HCT116 (cell line): Measurements from ENCODE around the gene FAM167B. TPM values are rescaled to one million over a fixed set of nuclear protein-coding genes. Genes with fewer than 3 reads are reported as not detected.

ENCODE experiments used
- ATAC-seq: fragments of 200-7000 bp; cut with Tn5 transposase; 2 replicates; pipeline ENCODE4 v1.9.1; 2020; ENCODE audit warnings: mild to moderate bottlenecking, moderate library complexity
- BruUV-seq: library from RNA; stranded (reverse); fragments of 400-500 nt; replicated peaks from 2 replicates; lab custom pipeline; 2021; lab: Mats Ljungman, UMichigan
- CTCF ChIA-PET: fragments of 300-600 bp; sonication (Branson Sonifier 250); formaldehyde crosslinking; loops from one replicate; lab custom pipeline; 2021; ENCODE audit warnings: antibody characterized with exemption; lab: Charles Lee
- POLR2A ChIA-PET: fragments of 300-600, 350-600 bp; sonication (Branson Sonifier 250); formaldehyde crosslinking; loops from one replicate; lab custom pipeline; 2021; ENCODE audit warnings: antibody characterized with exemption; lab: Charles Lee
- RAD21 ChIA-PET, 2 experiments: fragments of 300-600 bp; sonication (Branson Sonifier 250); formaldehyde crosslinking; loops; one replicate each; lab custom pipeline; 2023; ENCODE audit warnings: low total read pairs in 2 of 2; ENCODE audit not compliant: uncharacterized antibody in 2 of 2, unreplicated experiment in 2 of 2, low non-redundant PET in 1 of 2; lab: Charles Lee
- DNase-seq: peaks from one replicate; pipeline ENCODE4 v3.0.0-alpha.2; 2010; ENCODE audit warnings: low read depth, low spot score
- H2AFZ ChIP-seq: fragments of 200-600 bp; shearing (Covaris generic), sonication (generic); 2 replicates; pipeline ENCODE4 v1.6.1; 2017; ENCODE audit warnings: low read depth, mixed run types, mixed read lengths, antibody characterized with exemption, low read length; ENCODE audit not compliant: poor library complexity, severe bottlenecking
- H3K27ac ChIP-seq: 2 replicates; pipeline ENCODE4 v1.5.1; 2012; ENCODE audit warnings: low read depth, low read length
- H3K27me3 ChIP-seq: fragments of 200-600 bp; sonication (generic); 2 replicates; pipeline ENCODE4 v1.6.1; 2016; ENCODE audit warnings: mixed run types, low read length, mixed read lengths; ENCODE audit not compliant: insufficient read depth
- H3K36me3 ChIP-seq, 2 experiments: fragments of 200-500 bp in 1 of 2; fragments of 200-600 bp in 1 of 2; sonication (Bioruptor generic) in 1 of 2; sonication (generic) in 1 of 2; 2 replicates each; pipeline versions ENCODE4 v1.5.1 to v1.6.1; 2014 to 2016; ENCODE audit warnings: low read length in 2 of 2, inconsistent platforms in 1 of 2, mixed read lengths in 1 of 2, mixed run types in 1 of 2; ENCODE audit not compliant: insufficient read depth in 2 of 2, control insufficient read depth in 1 of 2
- H3K4me1 ChIP-seq, 2 experiments: fragments of 200-600 bp in 1 of 2; sonication (generic) in 1 of 2; 2 replicates each; pipeline versions ENCODE4 v1.5.1 to v1.6.1; 2012 to 2017; ENCODE audit warnings: low read length in 2 of 2, inconsistent platforms in 1 of 2, mild to moderate bottlenecking in 1 of 2, mixed read lengths in 1 of 2, mixed run types in 1 of 2, moderate library complexity in 1 of 2; ENCODE audit not compliant: insufficient read depth in 2 of 2, control insufficient read depth in 1 of 2
- H3K4me2 ChIP-seq: fragments of 200-600 bp; sonication (generic); 2 replicates; pipeline ENCODE4 v1.6.1; 2017; ENCODE audit warnings: mixed run types, low read length, mixed read lengths
- H3K4me3 ChIP-seq, 2 experiments: fragments of 200-600 bp in 1 of 2; sonication (generic) in 1 of 2; replicated peaks in 1 of 2; 2 replicates each; pipeline ENCODE4 v1.5.1; 2011 to 2016; ENCODE audit warnings: low read length in 2 of 2, control low read depth in 1 of 2, low read depth in 1 of 2, mild to moderate bottlenecking in 1 of 2, mixed read lengths in 1 of 2, mixed run types in 1 of 2
- H3K79me2 ChIP-seq: fragments of 200-600 bp; sonication (generic); 2 replicates; pipeline ENCODE4 v1.6.1; 2017; ENCODE audit warnings: mild to moderate bottlenecking, mixed run types, low read length, moderate library complexity, mixed read lengths; ENCODE audit not compliant: insufficient read depth
- H3K9ac ChIP-seq: fragments of 200-600 bp; sonication (generic); 2 replicates; pipeline ENCODE4 v1.6.1; 2016; ENCODE audit warnings: low read length, mixed read lengths
- H3K9me2 ChIP-seq: fragments of 200-600 bp; sonication (generic), shearing (Covaris generic); 2 replicates; pipeline ENCODE4 v1.6.1; 2017; ENCODE audit warnings: mixed run types, mild to moderate bottlenecking, moderate library complexity; ENCODE audit not compliant: insufficient read depth
- H3K9me3 ChIP-seq, 2 experiments: fragments of 200-500 bp in 1 of 2; fragments of 200-600 bp in 1 of 2; sonication (Bioruptor generic) in 1 of 2; sonication (generic) in 1 of 2; 2 replicates each; pipeline ENCODE4 v1.6.1; 2014 to 2017; ENCODE audit warnings: low read length in 2 of 2, mixed read lengths in 2 of 2, inconsistent platforms in 1 of 2, low read depth in 1 of 2, mild to moderate bottlenecking in 1 of 2, mixed run types in 1 of 2, moderate library complexity in 1 of 2; ENCODE audit not compliant: control insufficient read depth in 1 of 2, insufficient read depth in 1 of 2
- H4K20me1 ChIP-seq: fragments of 200-600 bp; sonication (generic), shearing (Covaris generic); 2 replicates; pipeline ENCODE4 v1.6.1; 2017; ENCODE audit warnings: mixed run types, mild to moderate bottlenecking, moderate library complexity; ENCODE audit not compliant: insufficient read depth
- CBX3 ChIP-seq: IDR thresholded peaks from 2 replicates; pipeline ENCODE4 v1.6.1; 2012; ENCODE audit warnings: low read depth
- EGR1 ChIP-seq: IDR thresholded peaks from 2 replicates; pipeline ENCODE4 v1.6.1; 2012; ENCODE audit warnings: low read depth
- ELF1 ChIP-seq: IDR thresholded peaks from 2 replicates; pipeline ENCODE4 v1.6.1; 2012; ENCODE audit warnings: low read depth, borderline replicate concordance
- EZH2phosphoT487 ChIP-seq: fragments of 200-600 bp; IDR thresholded peaks from 2 replicates; pipeline ENCODE4 v1.6.1; 2018; ENCODE audit warnings: antibody characterized with exemption, borderline replicate concordance
- JUND ChIP-seq: IDR thresholded peaks from 2 replicates; pipeline ENCODE4 v1.6.1; 2012
- POLR2A ChIP-seq: IDR thresholded peaks from 2 replicates; pipeline ENCODE4 v1.7.0; 2011; ENCODE audit warnings: borderline replicate concordance; ENCODE audit not compliant: insufficient read depth, insufficient read length; ENCODE audit errors: extremely low read depth
- POLR2AphosphoS5 ChIP-seq: IDR thresholded peaks from 2 replicates; pipeline ENCODE4 v1.6.1; 2011; ENCODE audit warnings: mild to moderate bottlenecking, low read depth, low read length, moderate library complexity
- SP1 ChIP-seq: IDR thresholded peaks from 2 replicates; pipeline ENCODE4 v1.6.1; 2012; ENCODE audit warnings: low read depth
- TCF7L2 ChIP-seq: IDR thresholded peaks from 2 replicates; pipeline ENCODE4 v1.7.0; 2011; ENCODE audit warnings: borderline replicate concordance, inconsistent platforms; ENCODE audit not compliant: insufficient read depth, insufficient read length; ENCODE audit errors: extremely low read depth
- YY1 ChIP-seq: IDR thresholded peaks from 2 replicates; pipeline ENCODE4 v1.6.1; 2011; ENCODE audit warnings: low read length, low read depth, moderate library complexity, mild to moderate bottlenecking; ENCODE audit not compliant: insufficient replicate concordance; ENCODE audit errors: extremely low read depth
- ZFX ChIP-seq: fragments of 450-650 bp; IDR thresholded peaks from 2 replicates; pipeline ENCODE4 v1.6.1; 2017
- intact Hi-C: fragments of 100-400 bp; cut with micrococcal nuclease; formaldehyde crosslinking; loops from 2 replicates; pipeline ENCODE4 v1.10.0; 2022
- total RNA-seq: library from RNA; stranded (reverse); gene quantifications from one replicate; pipeline ENCODE4 v1.2.1, GENCODE V29; 2021; ENCODE audit not compliant: unreplicated experiment
- TF ChIP-seq, protein P1 (sequence below): IDR thresholded peaks from 2 replicates; pipeline ENCODE4 v1.6.1; 2012
- TF ChIP-seq, protein P2 (sequence below): IDR thresholded peaks from 2 replicates; pipeline ENCODE4 v1.6.1; 2012

Gene FAM167B
- total RNA-seq, 1 experiment from 2014 or later, result 0.42 TPM

DNA sequence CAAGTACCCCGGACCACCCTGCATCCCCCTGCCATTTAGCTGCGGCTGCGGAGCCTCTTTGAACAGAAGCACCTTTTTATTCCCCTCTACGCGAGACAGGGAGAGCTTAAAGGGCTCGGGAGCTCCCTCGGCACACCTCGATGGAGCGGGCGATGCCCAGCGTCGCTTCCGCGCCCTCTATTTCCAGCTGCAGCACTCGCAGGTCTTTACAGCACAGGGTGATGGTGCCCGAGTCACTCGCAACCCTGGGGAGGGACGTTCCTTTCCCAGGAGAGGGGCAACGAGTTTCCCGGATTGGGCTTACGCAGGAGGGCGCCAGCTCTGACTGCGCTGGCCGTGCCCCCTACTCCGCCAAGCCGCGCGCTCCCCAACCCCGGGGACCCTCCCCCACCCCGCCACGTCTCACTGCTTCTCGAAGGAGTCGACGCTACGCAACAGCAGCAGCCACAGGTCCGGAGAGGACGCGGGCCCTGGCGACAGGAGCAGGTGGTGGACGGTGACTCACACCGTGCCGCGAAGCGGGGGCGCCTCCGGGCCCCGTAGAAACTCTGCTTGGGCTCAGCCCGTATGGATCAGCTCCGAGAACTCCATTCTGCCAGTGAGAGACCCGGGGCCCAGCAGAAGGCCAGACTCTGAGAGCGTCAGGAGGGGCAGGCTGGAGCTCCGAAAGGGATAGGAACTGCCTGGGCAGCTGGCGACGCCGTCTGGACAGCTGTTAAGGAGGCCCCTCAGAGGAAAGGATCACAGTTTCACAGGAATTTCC, 5.8 kb upstream of the FAM167B start:
- intact Hi-C loops, result no loop called here
- ChIA-PET CTCF (interaction anchor here (0.7 to 1.6 kb wide), 4 partner anchors 8 to 75 kb away, joined by 3 to 4 read pairs (median 3); no protein-coding TSS in a partner anchor), POLR2A (interaction anchor here (1.1 to 2.1 kb wide), 5 partner anchors 18 to 119 kb away, joined by 3 to 8 read pairs (median 3); partner anchors contain the start of genes HDAC1 and MARCKSL1), RAD21 (interaction anchor here (0.5 to 1.7 kb wide), 5 partner anchors 19 to 117 kb away, joined by 3 to 4 read pairs (median 4); partner anchors contain the start of genes EIF3I (in 1 of the 2), MARCKSL1 (in 1 of the 2) and TMEM234 (in 1 of the 2))
- H2AFZ ChIP-seq, result peak overlapping the region; percentile 3
- no peaks in the 10 kb centered on the region for H3K79me2 ChIP-seq
- DNase-seq (no peak), ATAC-seq (peak; percentile 52)
- H3K9ac ChIP-seq, result peak overlapping the region; percentile 60
- H3K27me3 ChIP-seq, result no peaks in the 10 kb centered on the region
- H3K9me2 ChIP-seq, result no peaks in the 10 kb centered on the region
- peak overlapping the region; percentile 62 to 72 for H3K4me3 ChIP-seq
- peaks cover 20 to 37% of the 10 kb centered on the region in 2 experiments for H3K4me1 ChIP-seq
- H3K36me3 ChIP-seq, result no peaks in the 10 kb centered on the region
- H3K4me2 ChIP-seq, result peak overlapping the region; percentile 94
- no peaks in the 10 kb centered on the region for H4K20me1 ChIP-seq
- no peak for TF ChIP-seq EZH2phosphoT487
- peak; percentile 60 for TF ChIP-seq POLR2AphosphoS5
- peak; percentile 69; the same call in 1 of the 2 replicates for TF ChIP-seq CBX3
- 0 out of 2 replicates have a peak, but pooled peaks have one; percentile 16 for TF ChIP-seq ZFX
- TF ChIP-seq SP1, result no peak
- no peak for TF ChIP-seq ELF1
- no peak for TF ChIP-seq POLR2A
- TF ChIP-seq JUND, result peak; percentile 51
- peak; percentile 61; the same call in 1 of the 2 replicates for TF ChIP-seq EGR1
- TF ChIP-seq TCF7L2, result peak; percentile 9
- TF ChIP-seq, protein P1, sequence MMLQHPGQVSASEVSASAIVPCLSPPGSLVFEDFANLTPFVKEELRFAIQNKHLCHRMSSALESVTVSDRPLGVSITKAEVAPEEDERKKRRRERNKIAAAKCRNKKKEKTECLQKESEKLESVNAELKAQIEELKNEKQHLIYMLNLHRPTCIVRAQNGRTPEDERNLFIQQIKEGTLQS, result no peak
- TF ChIP-seq YY1, result no peak
- TF ChIP-seq, protein P2, sequence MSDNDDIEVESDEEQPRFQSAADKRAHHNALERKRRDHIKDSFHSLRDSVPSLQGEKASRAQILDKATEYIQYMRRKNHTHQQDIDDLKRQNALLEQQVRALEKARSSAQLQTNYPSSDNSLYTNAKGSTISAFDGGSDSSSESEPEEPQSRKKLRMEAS, result peak; percentile 93
- TF ChIP-seq, all 23 proteins: peak for 7
- BruUV-seq, result no TSS peak
- peak overlapping the region; percentile 87 for H3K27ac ChIP-seq
- H3K9me3 ChIP-seq, result no peaks in the 10 kb centered on the region
